Stimulated activated CD4-positive, alpha-beta T cell treated with anti-CD3 and anti-CD28 coated beads, Interleukin-4, amount 100 ng/mL, for 48 hours (primary cell): Measurements from ENCODE around the gene ADORA1.

ENCODE experiments used
- DNase-seq, 2 donors: peaks; one replicate each; pipeline ENCODE4 v3.0.0-alpha.2; 2020; ENCODE audit warnings: low read depth in 2 of 2

ADORA1 gene

GRCh38 chr1:203140743-203141520 lies 13.4 kb downstream of the ADORA1 start:
- no peak for DNase-seq

- no peak for DNase-seq
Measured at GRCh38 chr1:203142124-203142523, 14.6 kb downstream of the ADORA1 start.

GRCh38 chr1:203142684-203143408 lies 15.3 kb downstream of the ADORA1 start:
- DNase-seq: no peak

- DNase-seq: no peak
Measured at GRCh38 chr1:203143641-203144040, 16.1 kb downstream of the ADORA1 start.

GRCh38 chr1:203144661-203145060 lies 17.1 kb downstream of the ADORA1 start:
- DNase-seq: no peak

- DNase-seq: no peak
Measured at GRCh38 chr1:203145321-203146041, 18.0 kb downstream of the ADORA1 start.

GRCh38 chr1:203146042-203146369 lies 18.5 kb downstream of the ADORA1 start:
- DNase-seq: no peak

GRCh38 chr1:203146537-203146936 lies 19.0 kb downstream of the ADORA1 start:
- DNase-seq: no peak

GRCh38 chr1:203147376-203147775 lies 19.9 kb downstream of the ADORA1 start:
- DNase-seq: no peak

- DNase-seq: no peak
Measured at GRCh38 chr1:203148127-203148526, 20.6 kb downstream of the ADORA1 start.

- DNase-seq: no peak
Measured at GRCh38 chr1:203148579-203148978, 21.1 kb downstream of the ADORA1 start.

- no peak for DNase-seq
Measured at GRCh38 chr1:203149188-203149840, 21.8 kb downstream of the ADORA1 start.

- DNase-seq: no peak
Measured at GRCh38 chr1:203150511-203151297, 23.2 kb downstream of the ADORA1 start.

- DNase-seq: no peak
Measured at GRCh38 chr1:203151362-203152157, 24.0 kb downstream of the ADORA1 start.

GRCh38 chr1:203152158-203153034 lies 24.9 kb downstream of the ADORA1 start:
- no peak for DNase-seq

- no peak for DNase-seq
Measured at GRCh38 chr1:203153051-203153988, 25.8 kb downstream of the ADORA1 start.

GRCh38 chr1:203153989-203154821 lies 26.7 kb downstream of the ADORA1 start:
- DNase-seq: no peak
